ENCODE measurements around the gene COL20A1.

DNA sequence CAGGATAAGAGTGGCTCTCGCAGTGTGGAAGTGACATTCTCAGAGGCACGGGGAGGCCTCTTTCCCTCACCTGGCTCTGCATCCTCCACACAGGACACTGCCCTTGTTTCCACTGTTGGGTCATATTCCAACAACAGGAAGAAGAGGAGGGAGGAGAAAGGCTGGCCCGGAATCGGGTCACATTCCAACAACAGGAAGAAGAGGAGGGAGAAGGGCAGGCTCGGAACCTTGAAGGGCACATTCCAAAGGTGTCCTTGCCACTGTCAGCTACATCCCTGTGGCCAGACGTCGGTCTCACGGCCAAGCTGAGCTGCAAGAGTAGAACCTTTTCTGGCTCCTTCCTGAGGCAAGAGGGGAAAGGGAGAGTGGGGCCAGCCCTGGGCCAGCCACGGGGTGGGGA lies 42.7 kb downstream of the COL20A1 start:
- TF ChIP-seq, protein P1, sequence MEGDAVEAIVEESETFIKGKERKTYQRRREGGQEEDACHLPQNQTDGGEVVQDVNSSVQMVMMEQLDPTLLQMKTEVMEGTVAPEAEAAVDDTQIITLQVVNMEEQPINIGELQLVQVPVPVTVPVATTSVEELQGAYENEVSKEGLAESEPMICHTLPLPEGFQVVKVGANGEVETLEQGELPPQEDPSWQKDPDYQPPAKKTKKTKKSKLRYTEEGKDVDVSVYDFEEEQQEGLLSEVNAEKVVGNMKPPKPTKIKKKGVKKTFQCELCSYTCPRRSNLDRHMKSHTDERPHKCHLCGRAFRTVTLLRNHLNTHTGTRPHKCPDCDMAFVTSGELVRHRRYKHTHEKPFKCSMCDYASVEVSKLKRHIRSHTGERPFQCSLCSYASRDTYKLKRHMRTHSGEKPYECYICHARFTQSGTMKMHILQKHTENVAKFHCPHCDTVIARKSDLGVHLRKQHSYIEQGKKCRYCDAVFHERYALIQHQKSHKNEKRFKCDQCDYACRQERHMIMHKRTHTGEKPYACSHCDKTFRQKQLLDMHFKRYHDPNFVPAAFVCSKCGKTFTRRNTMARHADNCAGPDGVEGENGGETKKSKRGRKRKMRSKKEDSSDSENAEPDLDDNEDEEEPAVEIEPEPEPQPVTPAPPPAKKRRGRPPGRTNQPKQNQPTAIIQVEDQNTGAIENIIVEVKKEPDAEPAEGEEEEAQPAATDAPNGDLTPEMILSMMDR (IDR thresholded peaks at IDR 0.05) = no peak
- no peak for TF ChIP-seq ZFX (IDR thresholded peaks at IDR 0.05; ENCODE audit: borderline replicate concordance)

All from 22Rv1 (cell line).